GM10248 (cell line): ENCODE data around the gene IFI6.

Source experiments
- CTCF ChIA-PET: fragments of 300-600 bp; sonication (Branson Sonifier 250); formaldehyde crosslinking; extraction: SDS; loops from one replicate; lab custom pipeline; 2021; ENCODE audit warnings: antibody characterized with exemption; lab: Yijun Ruan, JAX
- POLR2A ChIA-PET: fragments of 350-650 bp; sonication (Branson Sonifier 250); formaldehyde crosslinking; extraction: SDS; loops from one replicate; lab custom pipeline; 2020; ENCODE audit warnings: antibody characterized with exemption; lab: Yijun Ruan, JAX
- DNase-seq: peaks from one replicate; pipeline ENCODE4 v3.0.0; 2012; ENCODE audit errors: extremely low spot score
- TF ChIP-seq, protein P1 (sequence below): IDR thresholded peaks from 2 replicates; pipeline ENCODE4 v1.5.1; 2012; ENCODE audit warnings: mild to moderate bottlenecking, low read depth; ENCODE audit errors: extremely low read depth, missing control alignments, control extremely low read depth

The IFI6 gene

GRCh38 chr1:27638805-27639204, 33.2 kb downstream of the IFI6 start:
- DNase-seq, result no peak
- TF ChIP-seq, protein P1, sequence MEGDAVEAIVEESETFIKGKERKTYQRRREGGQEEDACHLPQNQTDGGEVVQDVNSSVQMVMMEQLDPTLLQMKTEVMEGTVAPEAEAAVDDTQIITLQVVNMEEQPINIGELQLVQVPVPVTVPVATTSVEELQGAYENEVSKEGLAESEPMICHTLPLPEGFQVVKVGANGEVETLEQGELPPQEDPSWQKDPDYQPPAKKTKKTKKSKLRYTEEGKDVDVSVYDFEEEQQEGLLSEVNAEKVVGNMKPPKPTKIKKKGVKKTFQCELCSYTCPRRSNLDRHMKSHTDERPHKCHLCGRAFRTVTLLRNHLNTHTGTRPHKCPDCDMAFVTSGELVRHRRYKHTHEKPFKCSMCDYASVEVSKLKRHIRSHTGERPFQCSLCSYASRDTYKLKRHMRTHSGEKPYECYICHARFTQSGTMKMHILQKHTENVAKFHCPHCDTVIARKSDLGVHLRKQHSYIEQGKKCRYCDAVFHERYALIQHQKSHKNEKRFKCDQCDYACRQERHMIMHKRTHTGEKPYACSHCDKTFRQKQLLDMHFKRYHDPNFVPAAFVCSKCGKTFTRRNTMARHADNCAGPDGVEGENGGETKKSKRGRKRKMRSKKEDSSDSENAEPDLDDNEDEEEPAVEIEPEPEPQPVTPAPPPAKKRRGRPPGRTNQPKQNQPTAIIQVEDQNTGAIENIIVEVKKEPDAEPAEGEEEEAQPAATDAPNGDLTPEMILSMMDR, result no peak
- POLR2A ChIA-PET, result interaction anchor here (1.0 kb wide), 1 partner anchor 13 kb away, joined by 3 read pairs; no protein-coding TSS in a partner anchor
- CTCF ChIA-PET, result interaction anchor here (0.7 to 2.8 kb wide), 4 partner anchors 11 to 82 kb away, joined by 4 to 12 read pairs (median 5); no protein-coding TSS in a partner anchor

DNA sequence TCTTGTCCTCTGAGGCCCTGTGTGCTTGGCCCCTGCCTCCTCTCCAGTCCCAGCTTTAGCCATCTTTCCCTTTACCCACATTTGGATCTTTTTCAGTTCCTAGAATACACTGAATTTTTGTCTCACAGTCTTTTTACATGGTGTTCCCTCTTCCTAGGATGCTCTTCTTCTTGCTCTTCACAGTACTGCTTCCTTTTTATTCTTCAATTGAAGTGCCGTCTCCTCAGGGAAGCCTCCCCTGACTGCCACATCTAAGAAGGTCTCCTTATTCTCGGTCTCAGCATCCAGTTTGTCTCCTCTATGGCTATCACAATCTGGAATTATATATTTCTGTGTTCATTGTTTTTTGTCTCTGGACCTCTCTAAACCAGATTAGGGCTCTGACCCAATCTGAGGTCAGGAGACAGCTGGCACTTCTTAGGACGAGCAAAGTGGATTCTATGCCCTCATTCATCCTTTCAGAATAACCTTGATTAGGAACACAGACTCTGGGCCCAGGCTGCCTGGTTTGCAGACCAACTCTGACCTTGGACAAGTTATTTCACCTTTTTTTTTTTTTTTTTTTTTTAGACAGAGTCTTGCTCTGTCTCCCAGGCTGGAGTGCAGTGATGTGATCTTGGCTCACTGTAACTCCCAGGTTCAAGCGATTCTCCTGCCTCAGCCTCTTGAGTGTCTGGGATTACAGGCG, 33.8 kb downstream of the IFI6 start:
- TF ChIP-seq, protein P1, result no peak
- CTCF ChIA-PET, result interaction anchor here (0.7 to 2.8 kb wide), 4 partner anchors 12 to 81 kb away, joined by 4 to 12 read pairs (median 5); no protein-coding TSS in a partner anchor
- POLR2A ChIA-PET, result no interaction called here
- no peak for DNase-seq

GRCh38 chr1:27635396-27636142, 36.4 kb downstream of the IFI6 start:
- TF ChIP-seq, protein P1, result no peak
- DNase-seq, result no peak
- ChIA-PET CTCF (interaction anchor here (0.9 to 1.6 kb wide), 4 partner anchors 12 to 29 kb away, joined by 3 to 7 read pairs (median 4); no protein-coding TSS in a partner anchor), POLR2A (interaction anchor here (0.7 kb wide), 1 partner anchor 240 kb away, joined by 4 read pairs; no protein-coding TSS in a partner anchor)

- DNase-seq, result no peak
- TF ChIP-seq, protein P1, result no peak
- ChIA-PET POLR2A (no interaction called here), CTCF (interaction anchor here (1.6 kb wide), 2 partner anchors 13 to 28 kb away, joined by 3 to 7 read pairs; no protein-coding TSS in a partner anchor)
Observed at GRCh38 chr1:27634985-27635367, 37.0 kb downstream of the IFI6 start, which contains the start of gene FGR. FGR (minus strand) TSS chr1:27635185; CDS start chr1:27623916, 11,269 bp downstream.

- DNase-seq, result no peak
- CTCF ChIA-PET, result no interaction called here
- TF ChIP-seq, protein P1, result no peak
- POLR2A ChIA-PET, result no interaction called here
Observed at GRCh38 chr1:27634177-27634984, 37.6 kb downstream of the IFI6 start.
